Endothelial cell (in vitro differentiated cells): ENCODE results near the gene EFNA5. TPM values are rescaled to one million over a fixed set of nuclear protein-coding genes. Genes with fewer than 3 reads are reported as not detected.

Experiments used
- DNase-seq: peaks from one replicate; pipeline ENCODE4 v3.0.0; 2021; ENCODE audit warnings: low spot score
- H3K27ac Mint-ChIP-seq: one replicate; pipeline ENCODE4 v1.8.0; 2021; ENCODE audit warnings: mixed read lengths, inconsistent platforms; ENCODE audit not compliant: unreplicated experiment
- H3K27me3 Mint-ChIP-seq: one replicate; pipeline ENCODE4 v1.8.0; 2021; ENCODE audit warnings: mild to moderate bottlenecking, moderate library complexity, mixed read lengths, inconsistent platforms; ENCODE audit not compliant: unreplicated experiment
- H3K36me3 Mint-ChIP-seq: one replicate; pipeline ENCODE4 v1.8.0; 2021; ENCODE audit warnings: mild to moderate bottlenecking, low read depth, mixed read lengths, inconsistent platforms; ENCODE audit not compliant: unreplicated experiment
- H3K4me1 Mint-ChIP-seq: one replicate; pipeline ENCODE4 v1.8.0; 2021; ENCODE audit warnings: mild to moderate bottlenecking, mixed read lengths, inconsistent platforms; ENCODE audit not compliant: unreplicated experiment
- H3K4me3 Mint-ChIP-seq: one replicate; pipeline ENCODE4 v1.8.0; 2021; ENCODE audit warnings: mild to moderate bottlenecking, mixed read lengths, inconsistent platforms; ENCODE audit not compliant: unreplicated experiment
- H3K9me3 Mint-ChIP-seq: one replicate; pipeline ENCODE4 v1.8.0; 2021; ENCODE audit warnings: mixed read lengths, inconsistent platforms; ENCODE audit not compliant: unreplicated experiment
- CTCF ChIP-seq: fragments of 200-600 bp; sonication (generic); IDR thresholded peaks from one replicate; pipeline ENCODE4 v1.5.0; 2021; ENCODE audit warnings: antibody characterized with exemption; ENCODE audit not compliant: unreplicated experiment
- total RNA-seq: library from RNA; stranded (reverse); fragmentation: NEBNext Ultra II Directional; extraction: Animal tissue kit (Norgen Biotek cat#: 25700); gene quantifications from one replicate; pipeline ENCODE4 v1.2.1, GENCODE V29; 2021; ENCODE audit not compliant: unreplicated experiment

The EFNA5 gene
- total RNA-seq, 1 donor from 2014 or later: 8.8 TPM

- Mint-ChIP-seq H3K27ac (no peak overlapping the region), H3K4me3 (no peak overlapping the region), H3K36me3 (no peaks in the 10 kb centered on the region), H3K27me3 (peaks cover 3% of the 10 kb centered on the region), H3K9me3 (no peaks in the 10 kb centered on the region), H3K4me1 (no peaks in the 10 kb centered on the region)
- no peak for DNase-seq
- no peak for TF ChIP-seq CTCF
Measured at GRCh38 chr5:107554776-107555424, 115.8 kb downstream of the EFNA5 start.

- H3K4me3 Mint-ChIP-seq: no peak overlapping the region
- no peak for TF ChIP-seq CTCF
- peaks cover 1% of the 10 kb centered on the region for H3K27me3 Mint-ChIP-seq
- no peak overlapping the region for H3K27ac Mint-ChIP-seq
- H3K4me1 Mint-ChIP-seq: no peaks in the 10 kb centered on the region
- no peak for DNase-seq
- H3K36me3 Mint-ChIP-seq: no peaks in the 10 kb centered on the region
- no peaks in the 10 kb centered on the region for H3K9me3 Mint-ChIP-seq
Measured at GRCh38 chr5:107553117-107553555, 117.6 kb downstream of the EFNA5 start.

- peaks cover 1% of the 10 kb centered on the region for H3K27me3 Mint-ChIP-seq
- H3K27ac Mint-ChIP-seq: no peak overlapping the region
- no peak overlapping the region for H3K4me3 Mint-ChIP-seq
- no peak for TF ChIP-seq CTCF
- no peaks in the 10 kb centered on the region for H3K4me1 Mint-ChIP-seq
- no peaks in the 10 kb centered on the region for H3K9me3 Mint-ChIP-seq
- H3K36me3 Mint-ChIP-seq: no peaks in the 10 kb centered on the region
- DNase-seq: no peak
Measured at GRCh38 chr5:107551088-107551487, 119.6 kb downstream of the EFNA5 start.

- DNase-seq: no peak
- Mint-ChIP-seq H3K4me3 (no peak overlapping the region), H3K27me3 (peaks cover 1% of the 10 kb centered on the region), H3K36me3 (no peaks in the 10 kb centered on the region), H3K27ac (no peak overlapping the region), H3K4me1 (no peaks in the 10 kb centered on the region), H3K9me3 (no peaks in the 10 kb centered on the region)
- no peak for TF ChIP-seq CTCF
Measured at GRCh38 chr5:107549567-107549966, 121.2 kb downstream of the EFNA5 start.

GRCh38 chr5:107548477-107548876 is 122.3 kb downstream of the EFNA5 start:
- no peak overlapping the region for H3K4me3 Mint-ChIP-seq
- no peaks in the 10 kb centered on the region for H3K27me3 Mint-ChIP-seq
- DNase-seq: no peak
- H3K4me1 Mint-ChIP-seq: no peaks in the 10 kb centered on the region
- no peak for TF ChIP-seq CTCF
- H3K36me3 Mint-ChIP-seq: no peaks in the 10 kb centered on the region
- no peaks in the 10 kb centered on the region for H3K9me3 Mint-ChIP-seq
- H3K27ac Mint-ChIP-seq: no peak overlapping the region
